ENCODE results near the gene MCF2L2.
"Not testable (repeated sequence)": the region's sequence is repeated elsewhere in the genome, so short reads cannot be mapped to it uniquely, and the experiment has no call there.

- TF ChIP-seq EZH2 (IDR thresholded peaks at IDR 0.05; ENCODE audit: borderline replicate concordance, insufficient read depth, low read depth, low read length, poor library complexity, severe bottlenecking); CTCF (IDR thresholded peaks at IDR 0.05): not testable (repeated sequence)
These were observed 47.3 kb upstream of the MCF2L2 start for GRCh38 chr3:183475764-183476162.

All from B cell (primary cell).